GM18909 (cell line): Measurements from ENCODE around the gene MPG.
"Not testable (repeated sequence)": the region's sequence is repeated elsewhere in the genome, so short reads cannot be mapped to it uniquely, and the experiment has no call there.

Experiments used
- ATAC-seq: cut with Tn5 transposase; IDR thresholded peaks from one replicate; pipeline ENCODE4 v1.9.1; 2021; ENCODE audit warnings: mild to moderate bottlenecking; ENCODE audit not compliant: unreplicated experiment, poor library complexity

MPG gene

DNA sequence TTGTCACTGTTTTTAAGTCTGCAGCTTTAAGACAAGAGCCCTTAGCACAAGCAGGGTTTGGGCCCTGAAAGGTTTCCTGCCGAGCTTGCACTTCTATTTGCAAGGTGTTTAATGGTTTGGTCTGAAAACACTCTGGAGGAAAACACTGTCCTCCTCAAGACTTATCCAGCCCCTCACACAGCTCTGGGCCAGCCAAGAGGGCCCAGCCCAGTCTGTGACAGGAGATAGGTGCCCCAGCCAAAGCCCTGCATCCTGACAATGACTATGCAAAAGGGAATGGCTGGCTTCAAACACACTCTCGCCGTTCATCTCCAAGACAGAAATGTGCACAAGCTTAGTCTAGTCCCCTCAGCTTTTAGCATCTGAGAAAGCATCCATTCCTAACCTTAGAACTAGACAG is 26.9 kb downstream of the MPG start:
- ATAC-seq = no peak

DNA sequence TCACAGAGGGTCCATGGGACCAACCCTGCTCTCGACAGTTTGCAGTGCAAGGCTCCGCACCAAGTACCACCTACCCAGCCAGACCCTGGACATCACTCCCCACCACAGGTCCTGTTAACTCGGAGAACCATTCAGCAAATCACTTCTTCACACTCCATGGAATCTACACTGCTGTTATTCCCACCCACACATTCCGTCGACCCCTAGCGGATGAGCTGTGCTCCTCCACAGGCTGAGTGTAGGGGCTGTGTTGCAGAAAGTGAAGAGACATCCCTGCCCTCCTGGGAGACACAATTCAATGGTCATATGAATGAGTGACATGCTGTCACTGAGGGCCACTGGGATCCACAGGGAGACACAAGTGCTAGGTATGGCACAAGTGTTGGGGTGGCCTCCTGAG is 27.5 kb downstream of the MPG start:
- no peak for ATAC-seq

DNA sequence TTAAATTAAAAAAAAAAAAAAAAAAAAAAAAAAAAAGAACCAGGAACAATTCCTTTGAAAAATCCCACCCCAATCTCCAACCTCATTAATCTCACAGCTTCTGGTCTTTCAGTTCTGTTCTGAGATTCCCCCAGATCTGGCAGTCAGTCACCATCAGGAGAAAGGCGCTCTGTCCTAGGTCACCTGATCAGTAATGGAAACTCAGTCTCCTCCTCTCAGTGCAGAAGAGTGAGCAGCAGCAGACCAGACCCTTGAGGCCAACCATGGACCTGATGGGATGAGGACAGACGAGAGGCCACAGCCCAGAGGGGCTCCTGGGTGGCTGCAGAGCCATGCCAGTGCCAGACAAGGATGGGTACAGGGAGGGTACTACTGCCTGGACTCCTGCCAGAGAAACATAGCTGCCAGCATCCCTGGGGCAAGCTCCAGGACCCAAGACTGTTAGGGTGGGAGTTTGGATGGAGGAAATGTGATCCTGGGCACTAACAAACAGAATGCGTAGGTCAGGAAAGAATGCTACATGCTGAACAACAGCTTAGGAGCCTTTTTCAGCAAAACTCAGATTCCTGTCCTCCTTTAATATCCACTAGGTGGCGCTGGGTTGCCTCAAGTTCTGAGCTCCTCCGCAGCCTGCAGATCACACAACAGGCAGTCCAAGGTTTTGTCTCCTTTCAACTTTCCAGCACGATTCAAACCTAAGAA is 28.7 kb downstream of the MPG start:
- ATAC-seq = no peak

DNA sequence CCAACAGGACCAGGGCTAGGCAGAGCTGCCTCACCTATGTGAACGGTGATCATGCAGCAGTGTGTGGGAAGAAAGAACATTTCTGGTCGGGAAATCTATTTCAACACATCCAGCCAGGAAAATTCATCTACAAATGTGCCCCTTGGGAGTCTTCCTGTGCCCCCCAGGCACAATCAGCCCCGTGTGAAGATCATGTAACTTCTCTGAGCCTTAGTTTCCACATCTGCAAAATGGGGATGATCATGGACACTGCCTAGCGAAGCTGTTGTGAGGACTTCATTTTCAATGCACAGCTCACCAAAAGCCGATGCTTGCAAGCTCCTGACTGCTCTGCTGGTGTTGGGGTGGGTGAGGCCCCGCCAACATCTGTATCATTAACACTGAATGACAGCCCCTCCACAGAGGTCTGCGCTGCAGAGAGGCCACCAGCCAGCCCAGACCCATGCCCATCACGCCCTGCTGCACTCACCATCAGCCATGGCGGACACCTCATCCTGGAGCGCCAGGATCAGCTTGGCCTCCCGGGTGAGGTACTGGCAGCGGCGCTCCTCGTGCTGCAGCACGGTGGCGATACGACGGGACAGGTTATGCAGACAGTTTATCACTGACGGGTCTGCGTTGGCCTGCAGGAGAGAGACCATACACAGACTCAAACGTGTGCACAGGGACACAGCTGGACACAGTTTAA is 34.3 kb downstream of the MPG start:
- ATAC-seq = no peak

DNA sequence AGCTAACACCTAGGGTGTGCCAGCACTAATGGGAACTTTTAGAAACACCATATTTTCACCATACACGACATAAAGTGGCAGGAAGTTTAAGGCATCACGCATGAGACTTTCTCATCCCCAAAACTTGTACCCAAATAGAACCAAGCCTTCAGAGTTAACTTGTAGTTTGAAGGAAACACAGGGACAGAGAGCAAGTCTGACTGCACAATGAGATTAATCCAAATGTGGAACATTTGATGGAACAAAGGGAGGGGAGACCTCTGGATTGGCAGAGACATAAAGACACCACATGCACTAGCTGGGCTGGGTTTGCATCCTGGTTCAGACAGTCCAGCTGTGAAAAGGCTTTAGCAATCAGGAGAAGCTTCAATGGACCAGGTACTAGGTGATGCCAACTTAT is 36.3 kb downstream of the MPG start:
- no peak for ATAC-seq

DNA sequence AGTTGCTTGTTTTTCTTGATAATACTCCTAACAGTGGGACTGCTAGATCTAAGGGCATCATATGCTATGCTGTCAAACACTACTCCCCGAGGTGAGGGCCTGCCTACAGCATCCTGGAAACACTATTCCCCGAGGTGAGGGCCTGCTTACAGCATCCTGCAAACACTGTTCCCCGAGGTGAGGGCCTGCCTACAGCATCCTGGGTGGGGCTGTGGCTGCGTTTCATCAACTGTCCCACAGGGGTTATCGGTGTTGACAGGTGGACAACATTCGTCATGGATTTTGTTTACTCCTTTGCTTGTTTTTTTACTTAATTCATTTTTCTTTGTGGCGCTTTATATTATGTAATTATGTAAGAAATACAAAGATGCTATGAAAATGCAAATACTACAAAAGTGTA is 38.0 kb downstream of the MPG start:
- no peak for ATAC-seq

DNA sequence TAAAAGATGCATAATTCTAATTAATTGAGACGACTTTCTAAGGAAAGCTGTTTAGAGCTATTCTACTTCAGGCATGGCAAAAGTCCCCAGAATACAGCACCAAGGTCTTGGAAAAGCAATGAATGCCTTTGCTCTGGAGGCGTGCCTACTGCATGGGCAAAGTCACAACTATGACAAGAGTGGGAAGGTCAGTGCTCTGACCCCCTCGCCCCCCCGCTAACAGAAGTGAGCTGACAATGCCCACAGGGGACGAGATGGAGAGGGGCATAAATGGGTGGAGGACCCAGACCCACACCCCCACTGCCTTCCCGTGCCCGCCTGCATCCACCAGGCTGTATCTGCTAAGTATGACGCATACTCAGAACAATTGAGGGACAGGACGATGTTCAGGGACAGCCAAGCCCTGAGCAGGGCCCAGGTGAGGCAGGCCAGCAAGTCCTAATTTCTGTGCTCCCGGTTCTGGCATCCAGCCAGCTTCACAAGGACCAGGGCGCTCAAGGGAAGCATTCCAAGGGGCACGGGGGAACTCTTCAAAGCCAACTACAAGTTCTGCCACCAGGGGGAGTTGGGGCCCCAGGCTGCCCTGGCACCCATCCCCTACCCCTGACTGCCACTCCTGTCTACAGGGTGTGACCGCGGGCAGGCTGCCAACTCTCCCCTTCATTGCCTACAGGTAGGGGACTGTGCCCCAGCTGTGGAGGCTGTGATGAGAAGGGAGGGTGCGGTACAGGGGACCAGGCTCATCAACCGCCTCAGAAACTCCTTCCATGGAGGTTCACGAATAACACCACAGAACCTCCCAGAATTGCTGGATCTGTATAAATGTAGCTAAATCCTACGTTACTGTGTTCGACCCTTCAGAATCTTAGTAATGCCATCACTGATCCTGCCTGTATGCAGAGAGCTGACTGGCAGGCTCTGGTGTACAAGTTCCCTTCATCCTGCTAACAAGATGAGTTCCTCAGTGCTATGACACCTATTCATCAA is 39.6 kb downstream of the MPG start:
- no peak for ATAC-seq

DNA sequence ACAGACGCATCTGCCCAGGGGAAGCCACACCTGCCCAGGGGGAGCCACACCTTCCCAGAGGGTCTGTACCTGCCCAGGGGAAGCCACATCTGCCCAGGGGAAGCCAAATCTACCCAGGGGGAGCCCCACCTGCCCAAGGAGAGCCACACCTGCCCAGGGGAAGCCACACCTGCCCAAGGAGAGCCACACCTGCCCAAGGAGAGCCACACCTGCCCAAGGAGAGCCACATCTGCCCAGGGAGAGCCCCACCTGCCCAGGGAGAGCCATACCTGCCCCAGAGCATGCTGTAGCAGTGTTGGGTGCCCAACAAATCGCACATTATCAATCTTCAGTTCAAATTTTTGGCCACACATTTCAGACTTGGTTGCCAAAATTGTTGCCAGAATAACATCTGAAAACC is 40.8 kb downstream of the MPG start:
- ATAC-seq = no peak

DNA sequence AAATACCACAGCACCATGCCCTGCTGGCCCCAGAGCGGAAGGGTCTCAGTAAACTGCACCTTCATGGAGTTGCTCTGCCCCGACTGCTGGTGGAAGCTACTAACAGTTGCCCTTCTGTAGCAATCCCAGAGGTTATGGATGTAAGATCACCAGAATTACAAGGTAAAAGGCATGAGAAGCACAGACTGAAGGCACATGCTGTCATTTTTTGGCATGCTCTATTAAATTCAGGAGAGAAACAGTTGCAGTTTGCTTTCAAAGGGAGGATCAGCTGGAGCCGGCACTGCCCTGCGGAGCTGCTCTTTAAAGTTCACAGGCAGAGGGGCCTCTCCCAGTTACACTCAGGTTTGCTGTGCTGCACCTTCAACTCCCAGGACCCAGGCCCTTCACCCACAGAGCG is 41.3 kb downstream of the MPG start:
- ATAC-seq = no peak

DNA sequence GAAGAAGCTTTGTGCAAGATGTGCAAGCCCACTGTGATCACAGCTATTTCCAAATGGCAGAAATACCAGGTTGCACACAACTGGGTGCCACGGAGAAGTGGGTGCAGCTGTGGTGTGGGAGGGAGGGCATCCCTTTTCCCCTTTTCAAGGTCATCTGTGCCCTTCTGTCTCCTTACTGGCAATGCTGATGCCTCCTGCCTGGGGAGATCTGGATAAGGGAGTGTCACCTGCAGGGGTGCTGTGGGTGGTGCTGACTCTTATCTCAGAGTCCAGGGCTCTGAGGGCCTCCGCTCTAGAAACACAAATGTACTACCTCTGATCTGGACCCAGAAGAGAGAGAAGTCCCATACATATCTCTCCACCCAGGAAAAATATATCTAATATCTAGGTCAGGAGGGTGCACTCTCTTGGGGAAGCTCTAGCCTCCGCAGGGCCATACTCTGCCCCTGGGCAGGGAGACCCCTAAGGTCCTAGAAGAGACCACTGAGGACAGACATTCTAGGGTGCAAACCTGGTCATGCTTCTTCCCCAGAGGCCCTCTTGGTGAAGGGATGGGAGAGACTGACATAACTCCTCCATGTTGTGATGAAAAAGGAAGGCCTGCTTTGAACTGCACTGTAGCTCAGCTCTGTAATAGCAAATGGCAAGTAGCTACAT is 41.9 kb downstream of the MPG start:
- ATAC-seq = no peak

DNA sequence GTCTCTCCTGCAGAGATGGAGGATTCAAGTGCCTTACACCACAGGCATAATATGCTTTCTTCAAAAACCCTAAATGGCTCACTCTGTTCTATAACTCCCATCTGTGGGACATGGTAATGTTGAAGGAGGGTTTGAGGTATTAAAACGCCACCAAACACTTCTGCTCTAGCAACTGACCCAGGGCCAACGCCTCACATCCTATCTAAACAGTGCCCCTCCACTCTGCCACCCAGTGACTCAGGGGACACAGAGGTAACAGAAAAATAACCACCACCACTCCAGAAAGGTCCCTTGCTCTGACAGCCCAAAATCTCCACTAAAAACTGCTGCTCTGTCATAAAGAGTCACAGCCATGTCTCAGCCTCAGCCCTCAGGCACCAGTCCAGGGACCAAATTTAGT is 42.7 kb downstream of the MPG start:
- ATAC-seq = no peak

DNA sequence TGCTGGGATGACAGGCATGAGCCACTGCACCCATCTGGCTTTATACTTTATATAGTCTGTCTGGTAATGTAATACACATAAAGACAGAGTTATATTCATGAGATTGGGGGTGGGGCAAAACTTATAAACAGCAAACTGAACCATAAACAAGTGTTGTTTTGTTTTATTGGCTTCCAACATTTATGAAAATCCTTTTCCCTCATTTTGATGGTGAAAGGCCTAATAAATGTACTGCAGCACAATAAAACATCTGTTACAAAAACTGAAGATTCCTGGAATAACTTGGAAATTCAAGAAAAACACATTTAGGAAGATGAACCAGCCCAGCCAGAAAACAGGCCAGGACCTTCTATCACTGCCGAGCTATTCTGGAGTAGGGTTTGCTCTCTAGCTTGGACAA is 44.3 kb downstream of the MPG start:
- no peak for ATAC-seq

DNA sequence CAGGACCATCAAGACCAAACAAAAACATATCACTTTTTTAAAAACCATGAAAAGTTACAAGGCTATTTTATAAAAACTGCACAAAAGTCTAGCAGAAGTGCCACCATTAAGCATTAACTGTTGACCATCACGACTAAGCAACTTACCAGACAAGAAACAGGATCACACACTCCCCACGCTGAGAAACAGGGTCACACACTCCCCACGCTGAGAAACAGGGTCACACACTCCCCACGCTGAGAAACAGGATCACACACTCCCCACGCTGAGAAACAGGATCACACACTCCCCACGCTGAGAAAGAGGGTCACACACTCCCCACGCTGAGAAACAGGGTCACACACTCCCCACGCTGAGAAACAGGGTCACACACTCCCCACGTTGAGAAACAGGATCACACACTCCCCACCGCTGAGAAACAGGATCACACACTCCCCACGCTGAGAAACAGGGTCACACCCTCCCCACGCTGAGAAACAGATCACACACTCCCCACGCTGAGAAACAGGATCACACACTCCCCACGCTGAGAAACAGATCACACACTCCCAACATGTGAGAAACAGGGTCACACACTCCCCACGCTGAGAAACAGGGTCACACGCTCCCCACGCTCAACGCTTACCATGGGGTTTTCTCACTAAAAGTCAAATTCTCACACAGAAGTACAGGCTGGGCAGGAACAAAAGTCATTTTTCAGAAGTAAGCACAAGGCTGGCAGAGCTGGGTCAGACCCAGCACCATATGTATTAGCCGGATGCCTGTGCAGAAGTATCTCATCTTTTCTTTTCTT is 45.7 kb downstream of the MPG start:
- ATAC-seq = not testable (repeated sequence)

DNA sequence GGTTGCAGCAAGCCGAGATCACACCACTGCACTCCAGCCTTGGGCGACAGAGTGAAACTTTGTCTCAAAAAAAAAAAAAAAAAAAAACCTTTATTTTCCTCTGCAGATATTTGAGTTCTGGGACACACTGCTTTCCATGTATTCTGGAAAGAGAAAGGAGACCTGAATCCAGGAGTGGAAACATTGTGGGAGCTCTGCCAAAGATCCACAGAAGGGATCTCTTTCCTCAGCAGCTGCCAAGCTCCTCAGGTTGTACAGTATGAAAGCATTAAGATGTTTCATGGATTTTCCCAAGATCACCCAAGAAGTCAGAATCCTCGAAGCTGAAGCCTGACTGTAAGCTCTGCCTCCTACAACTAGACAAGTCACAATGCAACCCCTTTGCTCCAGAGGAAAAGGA is 47.0 kb downstream of the MPG start:
- no peak for ATAC-seq

DNA sequence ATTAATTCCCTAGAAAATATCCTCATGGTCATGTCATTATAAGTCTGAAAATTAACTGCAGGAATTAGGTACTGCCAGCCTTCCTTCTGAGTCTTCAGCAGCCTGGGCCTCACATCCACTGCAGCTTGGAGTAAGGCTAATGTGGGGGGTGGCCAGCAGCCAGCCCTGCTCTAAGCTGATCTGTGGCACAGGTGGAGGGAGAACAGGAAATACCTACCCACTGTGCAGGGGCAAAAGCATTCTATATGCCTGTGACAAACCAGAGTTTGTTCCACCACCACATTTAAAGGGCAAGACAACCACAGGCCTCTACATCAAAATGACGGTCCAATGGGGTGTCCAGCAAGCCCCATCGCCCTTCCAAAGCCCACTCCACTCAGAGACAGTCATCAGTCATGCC is 51.0 kb downstream of the MPG start:
- ATAC-seq = no peak

DNA sequence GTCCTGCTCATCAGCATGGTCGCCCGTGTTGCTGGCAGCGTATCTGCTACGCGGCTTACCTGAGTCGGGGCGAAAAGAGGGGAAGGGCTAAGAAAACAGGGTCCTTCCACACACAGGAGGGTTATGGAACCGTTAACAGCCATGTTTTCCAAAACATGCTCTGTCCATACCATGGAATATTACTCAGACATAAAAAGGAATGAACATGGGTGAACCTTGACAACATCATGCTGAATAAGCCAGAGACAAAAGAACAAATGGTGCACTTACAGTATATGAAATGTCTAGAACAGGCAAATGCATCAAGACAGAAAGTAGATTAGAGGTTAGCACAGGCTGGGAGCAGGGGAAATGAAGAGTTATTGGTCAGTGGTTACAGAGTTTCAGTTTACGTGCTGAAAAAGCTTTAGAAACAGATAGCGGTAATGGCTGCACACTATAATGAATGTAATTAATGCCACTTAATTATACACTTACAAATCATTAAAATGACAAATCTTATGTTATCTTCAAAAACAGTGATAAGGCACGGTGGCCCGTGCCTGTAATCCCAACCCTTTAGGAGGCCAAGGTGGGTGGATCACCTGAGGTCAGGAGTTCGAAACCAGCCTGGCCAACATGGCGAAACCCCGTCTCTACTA is 52.6 kb downstream of the MPG start:
- no peak for ATAC-seq

DNA sequence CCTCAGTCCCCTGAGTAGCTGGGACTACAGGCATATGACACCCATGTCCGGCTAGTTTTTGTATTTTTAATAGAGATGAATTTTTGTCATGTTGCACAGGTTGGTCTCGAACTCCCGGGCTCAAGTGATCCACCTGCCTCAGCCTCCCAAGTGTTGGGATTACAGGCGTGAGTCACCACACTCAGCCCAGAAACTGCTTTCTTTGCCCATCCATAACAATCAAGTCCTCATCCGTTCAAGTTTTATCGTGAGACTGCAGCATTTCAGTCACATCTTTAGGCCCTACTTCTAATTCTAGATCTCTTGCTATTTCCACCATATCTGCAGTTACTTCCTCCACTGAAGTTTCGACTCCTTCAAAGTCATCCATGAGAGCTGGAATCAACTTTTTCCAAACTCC is 54.1 kb downstream of the MPG start:
- no peak for ATAC-seq

DNA sequence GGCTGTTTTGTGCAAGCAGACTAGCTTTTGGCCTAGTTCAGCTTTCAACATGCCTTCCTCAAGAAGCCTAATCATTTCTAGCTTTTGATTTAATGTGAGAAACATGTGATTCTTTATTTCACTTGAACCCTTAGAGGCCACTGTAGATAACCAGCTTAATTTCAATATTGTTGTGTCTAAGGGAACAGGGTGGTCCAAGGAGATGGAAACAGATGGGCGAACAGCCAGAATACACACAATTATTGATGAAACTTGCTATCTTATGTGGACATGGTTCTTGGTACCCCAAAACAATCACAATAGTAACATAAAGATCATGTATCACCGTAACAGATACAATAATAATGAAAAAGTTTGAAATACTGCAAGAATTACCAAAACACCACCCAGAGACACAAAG is 55.7 kb downstream of the MPG start:
- ATAC-seq = no peak
